IPS DF 4.7 (cell line): ENCODE results near the gene CAMK2N2.
A peak's percentile ranks its signal among the peaks of the same experiment; 100 is the strongest.

ENCODE experiments used
- DNase-seq: peaks from one replicate; pipeline ENCODE4 v3.0.0-alpha.2; 2013; ENCODE audit warnings: low spot score; ENCODE audit errors: extremely low read depth

CAMK2N2 gene

DNA sequence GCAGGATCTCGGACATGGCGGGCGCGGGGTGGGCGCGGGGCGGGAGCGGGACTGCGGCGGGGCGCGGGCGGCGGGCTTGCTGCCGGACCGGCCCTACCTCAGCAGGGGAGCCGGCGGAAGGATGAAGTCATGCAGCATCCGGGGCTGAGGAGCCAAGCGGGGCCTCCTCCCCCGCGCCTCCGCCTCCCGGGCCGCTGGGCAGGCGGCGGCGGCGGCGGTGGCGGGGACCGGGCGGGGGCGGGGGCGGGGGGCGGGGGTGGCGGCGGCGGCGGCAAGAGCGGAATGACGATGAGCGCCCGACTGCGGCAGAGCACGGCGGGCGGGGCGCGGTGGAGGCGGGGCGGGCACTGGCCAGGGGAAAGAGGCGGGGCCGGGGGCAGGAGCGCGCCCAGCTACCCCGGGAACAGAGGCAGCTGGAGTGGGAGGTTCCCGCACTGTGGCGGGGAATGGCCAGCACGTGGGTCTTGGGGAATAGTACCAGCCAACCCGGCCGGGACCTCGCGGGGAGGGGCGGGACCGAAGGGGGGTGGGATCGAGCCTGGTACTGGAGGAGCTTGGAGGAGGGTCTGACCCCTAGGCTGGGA is at the start of gene CAMK2N2:
CAMK2N2 (minus strand) TSS at position 284 of the 584 bp plus-strand sequence; CDS start at position 16, 268 bp downstream.
- DNase-seq: peak; percentile 51

DNA sequence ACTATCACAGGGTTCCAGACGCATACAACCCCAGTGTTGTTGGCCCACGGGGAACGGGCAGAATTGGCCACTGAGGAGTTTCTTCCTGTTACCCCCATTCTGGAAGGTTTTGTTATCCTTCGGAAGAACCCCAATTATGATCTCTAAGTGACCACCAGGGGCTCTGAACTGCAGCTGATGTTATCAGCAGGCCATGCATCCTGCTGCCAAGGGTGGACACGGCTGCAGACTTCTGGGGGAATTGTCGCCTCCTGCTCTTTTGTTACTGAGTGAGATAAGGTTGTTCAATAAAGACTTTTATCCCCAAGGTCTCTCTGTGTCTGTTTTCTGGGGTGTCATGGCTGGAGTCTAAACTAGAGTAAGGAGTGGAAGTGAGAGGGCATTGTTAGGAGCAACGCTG is 47.4 kb upstream of the CAMK2N2 start:
- no peak for DNase-seq

DNA sequence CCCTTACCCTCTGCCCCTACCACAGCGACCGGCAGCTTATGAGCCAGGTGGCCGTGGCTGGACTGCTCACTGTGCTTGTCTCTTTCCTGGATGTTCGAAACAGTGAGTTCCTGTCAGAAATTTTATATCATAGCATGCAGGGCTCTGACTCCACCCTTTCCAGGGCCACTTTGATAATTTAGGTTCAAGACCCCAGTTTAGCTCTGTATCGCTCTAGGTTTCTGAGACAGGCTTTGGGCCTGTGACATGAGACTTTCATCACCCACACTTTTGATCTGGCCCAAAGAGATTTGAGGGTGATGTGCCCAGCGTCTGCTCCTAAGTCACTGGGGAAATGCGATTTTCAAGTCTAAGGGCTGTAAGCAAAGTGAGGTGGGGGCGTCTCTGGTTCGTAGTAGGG is 46.6 kb upstream of the CAMK2N2 start:
- DNase-seq: no peak

DNA sequence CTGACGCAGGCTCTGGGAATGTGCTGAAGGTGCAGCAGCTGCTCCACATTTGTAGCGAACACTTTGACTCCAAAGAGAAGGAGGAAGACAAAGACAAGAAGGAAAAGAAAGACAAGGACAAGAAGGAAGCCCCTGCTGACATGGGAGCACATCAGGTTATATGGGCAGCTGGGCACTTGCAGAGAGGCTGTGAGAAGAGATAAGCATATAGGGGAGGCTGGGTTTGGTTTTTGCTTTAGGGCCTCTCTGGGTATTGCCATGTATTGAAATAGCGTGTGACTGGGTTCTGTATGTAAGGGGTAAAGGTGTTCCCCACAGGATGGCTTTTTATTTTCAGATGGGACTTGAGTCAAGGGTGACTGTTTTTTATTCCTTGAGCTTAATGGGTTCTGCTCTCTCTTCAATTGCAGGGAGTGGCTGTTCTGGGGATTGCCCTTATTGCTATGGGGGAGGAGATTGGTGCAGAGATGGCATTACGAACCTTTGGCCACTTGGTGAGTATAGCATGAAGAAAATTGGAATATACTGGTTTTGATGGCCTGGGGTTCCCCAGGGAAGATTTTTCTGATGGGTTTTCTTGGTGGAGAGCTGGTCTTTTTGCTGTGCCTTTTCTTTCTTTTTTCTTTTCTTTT is 45.1 kb upstream of the CAMK2N2 start:
- no peak for DNase-seq

DNA sequence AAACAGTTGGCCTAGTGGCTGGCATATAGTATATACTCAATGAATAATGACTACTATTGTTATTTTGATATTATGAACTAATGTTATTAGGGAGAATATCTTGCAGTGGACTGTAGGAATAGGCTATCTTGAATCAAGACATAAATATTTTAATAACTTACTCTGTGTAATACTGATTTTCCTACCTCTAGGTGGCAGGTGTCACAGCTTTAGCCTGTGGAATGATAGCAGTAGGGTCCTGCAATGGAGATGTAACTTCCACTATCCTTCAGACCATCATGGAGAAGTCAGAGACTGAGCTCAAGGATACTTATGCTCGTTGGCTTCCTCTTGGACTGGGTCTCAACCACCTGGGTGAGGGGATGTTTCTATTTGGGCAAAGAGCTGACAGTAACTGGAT is 44.2 kb upstream of the CAMK2N2 start:
- DNase-seq: no peak

DNA sequence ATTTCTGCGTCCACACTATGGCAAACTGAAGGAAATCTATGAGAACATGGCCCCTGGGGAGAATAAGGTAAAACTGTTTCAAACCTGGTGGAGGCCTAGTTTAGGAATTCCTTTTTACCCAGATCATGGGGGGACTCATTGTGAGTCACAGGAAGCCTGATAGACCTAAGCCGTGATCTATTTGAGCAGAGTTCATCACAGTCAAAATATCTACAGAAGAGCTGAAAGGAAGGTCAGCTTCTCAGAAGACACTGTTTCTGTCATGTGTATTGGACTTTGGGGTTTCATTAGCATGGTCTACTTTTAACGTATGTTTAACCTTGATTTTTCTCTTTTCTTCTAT is 39.0 kb upstream of the CAMK2N2 start:
- no peak for DNase-seq

DNA sequence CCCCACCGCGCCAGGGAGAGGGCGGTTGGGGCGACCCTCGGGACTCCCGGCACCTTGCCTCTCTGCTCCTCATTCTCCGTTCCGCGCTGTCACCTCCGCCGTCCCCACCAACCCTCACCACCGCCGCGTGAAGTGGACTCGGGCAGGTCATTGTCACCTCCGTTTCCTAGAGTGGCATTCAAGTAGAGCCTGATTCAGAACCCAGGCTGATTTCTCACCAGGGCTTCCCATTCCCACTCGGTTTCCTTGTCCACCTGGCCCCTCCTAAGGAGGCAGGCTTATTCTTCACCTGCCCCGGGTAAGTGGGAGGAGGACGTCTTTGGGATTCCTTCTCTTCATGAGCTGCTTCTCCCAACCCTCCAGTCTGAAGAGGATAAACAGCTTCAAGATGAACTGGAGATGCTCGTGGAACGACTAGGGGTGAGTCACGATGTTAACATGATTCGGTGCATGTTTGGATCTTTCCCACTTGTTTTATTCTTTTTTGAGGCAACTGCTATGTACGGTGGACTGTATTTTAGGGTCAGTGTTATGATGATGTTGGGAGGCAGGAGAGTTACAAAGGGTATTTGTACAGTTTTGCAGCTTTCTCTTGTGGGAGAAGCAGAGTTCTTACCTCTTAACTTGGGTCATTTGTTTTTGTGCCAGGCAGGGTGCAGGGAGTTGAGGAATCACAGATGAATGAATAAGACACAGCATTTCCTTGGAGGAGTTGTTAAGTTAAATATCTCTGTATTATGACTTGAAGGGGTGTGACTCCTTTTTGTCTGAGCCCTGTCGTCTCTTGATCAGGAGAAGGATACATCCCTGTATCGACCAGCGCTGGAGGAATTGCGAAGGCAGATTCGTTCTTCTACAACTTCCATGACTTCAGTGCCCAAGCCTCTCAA is 38.4 kb upstream of the CAMK2N2 start:
- DNase-seq: no peak

DNA sequence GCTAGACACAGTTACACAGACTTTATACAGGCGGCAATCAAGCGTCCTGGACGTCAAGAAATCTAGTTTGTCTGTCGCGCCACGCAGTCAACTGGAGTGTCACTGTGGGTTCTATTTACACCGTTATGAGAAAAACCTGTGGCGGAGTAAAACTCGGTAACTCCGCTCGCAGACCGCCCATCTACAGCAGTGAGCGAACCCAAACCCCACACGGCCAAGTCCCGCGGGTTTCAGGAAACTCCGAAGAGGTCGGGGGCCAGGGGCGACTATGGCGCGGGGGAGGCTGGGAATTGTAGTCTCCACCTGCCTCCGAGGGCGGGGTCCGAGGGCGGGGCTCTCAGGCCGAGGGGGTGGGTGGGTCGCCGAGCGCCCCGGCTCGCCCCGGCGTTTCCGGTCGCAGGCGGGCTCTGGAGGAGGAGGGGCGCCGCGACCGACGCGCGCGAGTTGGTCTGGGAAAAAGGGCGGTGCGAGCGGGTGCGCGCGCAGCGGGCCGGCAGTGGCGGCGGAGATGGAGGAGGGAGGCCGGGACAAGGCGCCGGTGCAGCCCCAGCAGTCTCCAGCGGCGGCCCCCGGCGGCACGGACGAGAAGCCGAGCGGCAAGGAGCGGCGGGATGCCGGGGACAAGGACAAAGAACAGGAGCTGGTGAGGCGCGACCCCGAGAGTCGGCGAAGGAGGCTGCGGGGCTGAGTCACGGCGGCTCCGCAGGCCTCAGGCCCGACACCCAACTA is 37.6 kb upstream of the CAMK2N2 start, which contains the start of gene PSMD2:
PSMD2 (plus strand) TSS at position 483 of the 729 bp plus-strand sequence; CDS start at position 509, 26 bp downstream.
- peak; percentile 71 for DNase-seq

DNA sequence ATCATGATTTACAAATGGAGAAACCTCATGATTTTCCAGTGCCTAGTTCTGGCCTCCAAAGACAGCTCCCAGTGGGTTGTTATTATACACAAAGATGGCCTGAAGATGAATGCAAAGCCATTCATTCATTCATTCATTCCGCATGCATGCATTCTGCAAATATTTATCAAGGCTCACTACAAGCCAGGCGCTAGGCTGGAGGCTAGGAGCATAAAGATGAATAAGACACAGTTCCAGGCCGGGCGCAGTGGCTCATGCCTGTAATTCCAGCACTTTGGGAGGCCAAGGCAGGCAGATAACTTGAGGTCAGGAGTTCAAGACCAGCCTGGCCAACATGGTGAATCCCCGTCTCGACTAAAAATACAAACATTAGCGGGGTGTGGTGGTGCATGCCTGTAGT is 35.3 kb upstream of the CAMK2N2 start:
- no peak for DNase-seq

DNA sequence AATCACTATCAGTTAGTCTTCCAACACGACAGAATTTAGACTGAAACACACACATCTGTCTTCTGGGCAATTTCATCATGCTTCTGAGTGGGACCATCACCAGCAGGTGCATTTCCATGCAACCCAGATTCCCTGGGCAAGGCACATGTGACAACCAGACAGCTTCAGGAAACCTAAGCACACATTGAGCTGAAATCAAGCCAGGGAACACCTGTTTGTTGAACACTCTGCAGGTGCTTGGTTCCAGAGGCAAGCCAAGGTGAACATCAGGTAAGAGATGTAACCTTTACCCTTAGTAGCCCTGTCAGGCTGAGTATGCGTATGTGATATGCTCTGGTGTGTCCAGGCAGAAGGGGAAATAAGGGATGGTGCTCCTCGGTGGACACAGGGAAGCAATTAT is 34.4 kb upstream of the CAMK2N2 start:
- no peak for DNase-seq

DNA sequence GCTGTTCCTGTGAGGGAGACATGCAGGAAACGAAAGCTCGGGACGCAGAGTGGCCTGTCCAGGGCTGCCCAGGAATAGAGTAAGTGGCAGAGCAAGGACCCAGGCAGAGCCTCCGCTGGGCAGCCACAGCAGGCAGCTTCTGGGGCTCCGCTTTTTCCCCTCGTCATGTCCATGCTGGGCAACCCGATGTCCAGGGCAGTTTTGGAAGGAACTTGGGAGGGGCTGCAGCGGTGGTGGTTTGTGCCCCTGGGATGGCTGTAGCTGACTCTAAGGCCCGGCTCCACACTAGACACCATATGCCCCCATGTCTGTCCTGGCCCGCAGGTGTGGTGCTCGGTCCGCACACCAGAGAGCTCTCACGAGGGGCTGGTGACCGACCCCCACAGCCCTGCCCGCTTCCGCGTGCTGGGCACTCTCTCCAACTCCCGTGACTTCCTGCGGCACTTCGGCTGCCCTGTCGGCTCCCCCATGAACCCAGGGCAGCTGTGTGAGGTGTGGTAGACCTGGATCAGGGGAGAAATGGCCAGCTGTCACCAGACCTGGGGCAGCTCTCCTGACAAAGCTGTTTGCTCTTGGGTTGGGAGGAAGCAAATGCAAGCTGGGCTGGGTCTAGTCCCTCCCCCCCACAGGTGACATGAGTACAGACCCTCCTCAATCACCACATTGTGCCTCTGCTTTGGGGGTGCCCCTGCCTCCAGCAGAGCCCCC is 30.5 kb upstream of the CAMK2N2 start:
- DNase-seq: no peak

DNA sequence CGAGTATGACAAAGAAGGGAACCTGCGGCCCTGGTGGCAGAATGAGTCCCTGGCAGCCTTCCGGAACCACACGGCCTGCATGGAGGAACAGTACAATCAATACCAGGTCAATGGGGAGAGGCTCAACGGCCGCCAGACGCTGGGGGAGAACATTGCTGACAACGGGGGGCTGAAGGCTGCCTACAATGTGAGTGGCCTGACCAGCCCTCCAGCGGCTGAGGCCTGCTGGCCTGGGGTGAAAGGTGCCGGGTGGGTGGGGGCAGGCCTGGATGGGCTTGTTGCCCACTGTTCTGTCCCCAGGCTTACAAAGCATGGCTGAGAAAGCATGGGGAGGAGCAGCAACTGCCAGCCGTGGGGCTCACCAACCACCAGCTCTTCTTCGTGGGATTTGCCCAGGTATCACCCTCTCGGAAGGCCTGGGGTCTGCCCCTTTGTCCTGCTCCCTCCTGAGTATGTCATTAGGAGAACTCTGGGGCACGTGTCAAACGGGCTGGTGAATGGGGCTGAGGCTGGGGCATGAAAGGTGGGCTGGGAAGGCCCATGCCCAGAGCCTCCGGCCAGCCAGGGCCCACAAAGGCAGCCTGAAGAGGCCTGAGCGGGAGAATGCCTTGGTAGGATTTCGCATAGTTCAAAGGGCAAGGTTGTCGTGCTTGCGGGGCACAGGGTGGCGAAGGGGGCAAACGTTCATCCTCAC is 29.8 kb upstream of the CAMK2N2 start:
- DNase-seq: no peak

DNA sequence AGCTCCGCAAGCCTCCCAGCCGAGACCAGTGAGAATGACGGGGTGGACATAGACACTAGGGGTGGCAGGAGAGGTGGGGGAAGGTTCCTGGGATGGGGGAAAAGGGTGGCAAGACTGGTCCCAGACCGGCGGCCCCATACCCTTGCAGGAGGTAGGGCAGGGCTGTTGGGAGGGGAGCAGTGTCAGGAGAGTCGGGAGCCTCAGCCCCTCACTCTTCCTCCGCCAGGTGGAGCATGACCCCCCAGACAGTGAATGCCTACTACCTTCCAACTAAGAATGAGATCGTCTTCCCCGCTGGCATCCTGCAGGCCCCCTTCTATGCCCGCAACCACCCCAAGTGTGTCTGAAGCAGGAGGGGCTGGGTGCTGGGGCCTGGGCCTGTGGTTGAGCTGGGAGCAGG is 29.0 kb upstream of the CAMK2N2 start:
- no peak for DNase-seq

DNA sequence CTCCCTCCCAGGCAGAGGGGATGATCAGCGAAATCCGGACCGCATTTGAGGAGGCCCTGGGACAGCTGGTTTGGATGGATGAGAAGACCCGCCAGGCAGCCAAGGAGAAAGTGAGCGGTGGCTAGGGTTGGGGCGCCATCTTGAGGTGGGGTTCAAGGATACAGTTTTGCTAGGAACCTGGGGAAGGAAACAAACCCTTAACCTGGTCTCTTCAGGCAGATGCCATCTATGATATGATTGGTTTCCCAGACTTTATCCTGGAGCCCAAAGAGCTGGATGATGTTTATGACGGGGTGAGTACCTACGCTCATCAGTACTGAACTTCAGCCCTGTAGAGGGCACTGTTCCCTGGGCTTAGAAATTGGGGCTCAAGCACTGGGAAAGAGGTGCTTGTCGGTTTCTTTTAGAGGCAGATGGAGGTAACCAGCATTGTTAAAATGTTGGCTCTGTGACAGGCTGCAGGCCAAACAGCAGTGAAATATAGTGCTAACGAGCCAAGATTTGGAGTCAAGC is 28.1 kb upstream of the CAMK2N2 start:
- DNase-seq: peak; percentile 71

DNA sequence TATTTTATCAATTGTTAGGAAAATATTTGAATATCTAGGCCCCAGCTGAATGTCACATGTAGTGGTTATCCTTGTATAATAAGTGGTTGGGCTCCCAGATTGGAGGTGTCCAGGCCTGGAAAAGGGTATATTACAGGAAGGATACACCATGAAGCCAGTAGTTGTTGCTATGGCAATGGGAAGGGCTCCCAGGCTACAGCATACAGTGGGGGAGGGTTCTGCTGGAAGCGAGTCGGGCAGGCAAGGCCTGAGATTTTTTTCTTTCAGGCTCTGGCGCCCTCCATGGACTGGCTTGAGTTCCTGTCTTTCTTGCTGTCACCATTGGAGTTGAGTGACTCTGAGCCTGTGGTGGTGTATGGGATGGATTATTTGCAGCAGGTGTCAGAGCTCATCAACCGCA is 23.3 kb upstream of the CAMK2N2 start:
- no peak for DNase-seq

DNA sequence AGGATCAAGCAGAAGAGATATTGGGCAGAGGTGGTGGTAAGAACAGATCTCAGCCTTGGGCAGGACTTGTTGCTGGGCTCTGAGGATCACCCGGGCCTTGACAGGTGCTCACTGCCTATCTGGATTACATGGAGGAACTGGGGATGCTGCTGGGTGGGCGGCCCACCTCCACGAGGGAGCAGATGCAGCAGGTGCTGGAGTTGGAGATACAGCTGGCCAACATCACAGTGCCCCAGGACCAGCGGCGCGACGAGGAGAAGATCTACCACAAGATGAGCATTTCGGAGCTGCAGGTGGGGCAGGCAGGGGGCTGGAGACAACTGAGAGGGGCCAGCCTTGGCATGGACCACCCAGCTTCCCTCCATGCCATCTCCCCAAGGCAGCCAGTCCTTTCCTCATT is 22.3 kb upstream of the CAMK2N2 start:
- DNase-seq: no peak

DNA sequence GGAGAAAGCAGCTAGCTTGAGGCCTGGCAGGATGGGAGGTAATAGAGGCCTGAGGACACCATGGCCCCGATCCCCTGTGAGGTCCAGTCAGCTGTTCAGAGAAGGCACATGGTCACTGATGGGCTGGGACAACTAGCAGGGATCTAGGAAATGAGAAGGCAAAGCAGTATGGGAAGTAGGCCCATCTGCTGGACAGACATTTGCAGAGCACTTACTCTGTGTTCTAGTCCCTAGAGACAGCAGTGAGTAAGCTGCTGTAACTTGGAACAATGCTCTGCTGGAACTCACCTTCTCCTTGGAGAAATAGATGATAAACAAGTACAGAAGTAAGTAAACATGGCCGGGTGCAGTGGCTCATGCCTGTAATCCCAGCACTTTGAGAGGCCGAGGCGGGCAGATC is 21.6 kb upstream of the CAMK2N2 start:
- DNase-seq: no peak

DNA sequence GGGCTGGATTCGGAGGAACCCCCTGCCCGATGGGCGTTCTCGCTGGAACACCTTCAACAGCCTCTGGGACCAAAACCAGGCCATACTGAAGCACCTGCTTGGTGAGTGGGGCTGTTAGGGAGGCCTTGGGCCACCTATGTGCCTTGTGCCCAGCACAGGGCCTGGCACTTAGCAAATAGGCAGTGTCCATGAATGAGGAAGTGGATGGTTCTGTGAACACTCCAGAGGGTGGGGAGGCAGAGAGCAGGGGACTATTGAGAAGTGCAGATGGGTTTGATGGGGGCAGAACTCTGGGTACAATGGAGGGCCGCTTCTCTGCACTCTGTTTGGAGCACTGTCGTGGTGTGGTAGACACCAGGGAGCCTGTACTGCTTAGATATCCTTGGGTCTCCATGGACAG is 16.0 kb upstream of the CAMK2N2 start:
- DNase-seq: no peak

DNA sequence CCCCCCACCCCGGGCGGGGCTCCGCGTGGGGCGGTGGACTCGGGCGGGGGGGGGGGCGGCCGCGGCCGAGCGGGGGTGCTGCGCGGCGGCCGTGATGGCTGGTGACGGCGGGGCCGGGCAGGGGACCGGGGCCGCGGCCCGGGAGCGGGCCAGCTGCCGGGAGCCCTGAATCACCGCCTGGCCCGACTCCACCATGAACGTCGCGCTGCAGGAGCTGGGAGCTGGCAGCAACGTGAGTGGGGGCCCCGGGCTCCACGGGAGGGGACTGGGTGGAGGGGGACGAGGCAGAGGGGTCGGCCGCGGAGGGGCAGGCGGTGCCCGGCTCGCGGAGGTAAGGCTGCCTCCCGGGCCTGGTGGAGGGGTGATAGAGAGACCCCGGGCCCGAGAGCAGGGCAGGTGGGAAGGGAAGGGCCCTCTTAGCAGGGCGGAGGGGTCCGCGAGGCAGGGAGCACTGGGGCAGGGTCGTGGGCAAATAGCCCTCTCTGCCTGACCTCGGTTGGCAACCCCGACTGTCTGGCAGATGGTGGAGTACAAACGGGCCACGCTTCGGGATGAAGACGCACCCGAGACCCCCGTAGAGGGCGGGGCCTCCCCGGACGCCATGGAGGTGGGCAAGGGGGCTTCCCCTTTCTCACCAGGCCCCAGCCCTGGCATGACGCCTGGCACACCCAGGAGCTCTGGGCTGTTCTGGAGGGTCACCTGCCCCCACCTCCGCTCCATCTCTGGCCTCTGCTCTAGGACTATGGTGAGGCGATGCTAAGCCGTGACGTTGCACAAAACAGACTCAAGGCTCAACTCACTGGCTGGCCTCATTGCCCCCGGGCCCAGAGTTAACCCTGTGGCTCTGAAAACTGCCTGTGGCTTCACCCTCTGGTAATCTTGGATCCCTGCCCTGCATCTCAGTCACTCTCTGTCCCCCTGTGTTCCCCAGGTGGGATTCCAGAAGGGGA is 14.9 kb upstream of the CAMK2N2 start, which contains the start of gene ECE2:
ECE2 (plus strand) TSS at position 62 of the 950 bp plus-strand sequence; CDS start at position 194, 132 bp downstream.
- DNase-seq: no peak
